Coronary artery (tissue), 2 donors: Measurements from ENCODE around the gene FAAP20.
A peak's percentile ranks its signal among the peaks of the same experiment; 100 is the strongest.

Experiments used
- DNase-seq: peaks from one replicate; pipeline ENCODE4 v3.0.0-alpha.2; 2017; ENCODE audit warnings: low spot score
- H3K27ac ChIP-seq, 2 donors: fragments of 200-600 bp; sonication (generic); one replicate each; pipeline ENCODE4 v1.5.1; 2016 to 2019
- H3K4me3 ChIP-seq: fragments of 200-600 bp; sonication (generic); 2 replicates; pipeline ENCODE4 v1.5.1; 2016; ENCODE audit warnings: mild to moderate bottlenecking, moderate library complexity
- CTCF ChIP-seq: fragments of 200-600 bp; sonication (generic); IDR thresholded peaks from one replicate; pipeline ENCODE4 v1.5.1; 2019; ENCODE audit warnings: antibody characterized with exemption

FAAP20 gene

GRCh38 chr1:2198571-2198970 is 4.0 kb upstream of the FAAP20 start:
- no peak for TF ChIP-seq CTCF
- no peak for DNase-seq
- H3K27ac ChIP-seq, result peak overlapping the region; percentile 85 to 93
- H3K4me3 ChIP-seq, result peak overlapping the region; percentile 72

- Histone ChIP-seq H3K4me3 (no peak overlapping the region), H3K27ac (peak overlapping the region in 1 of 2 donors; percentile 93)
- no peak for DNase-seq
- no peak for TF ChIP-seq CTCF
These were observed 3.2 kb upstream of the FAAP20 start for GRCh38 chr1:2197707-2198165.

- no peak for DNase-seq
- Histone ChIP-seq H3K27ac (peak overlapping the region; percentile 17 to 93), H3K4me3 (no peak overlapping the region)
- TF ChIP-seq CTCF, result no peak
These were observed 2.5 kb upstream of the FAAP20 start for GRCh38 chr1:2196901-2197638.

- H3K4me3 ChIP-seq, result no peak overlapping the region
- peak overlapping the region; percentile 88 to 92 for H3K27ac ChIP-seq
- no peak for TF ChIP-seq CTCF
- no peak for DNase-seq
These were observed 1.2 kb upstream of the FAAP20 start for GRCh38 chr1:2195785-2196184.

GRCh38 chr1:2194898-2195673 is 514 bp upstream of the FAAP20 start:
- peak; percentile 97 for TF ChIP-seq CTCF
- DNase-seq, result peak; percentile 96
- Histone ChIP-seq H3K4me3 (peak overlapping the region; percentile 88), H3K27ac (peak overlapping the region; percentile 88 to 92)

- TF ChIP-seq CTCF, result no peak
- Histone ChIP-seq H3K4me3 (peak overlapping the region; percentile 88), H3K27ac (peak overlapping the region; percentile 92 to 97)
- DNase-seq, result no peak
These were observed 874 bp downstream of the FAAP20 start for GRCh38 chr1:2193514-2194281.
